PFSK-1 (cell line): ENCODE results near the gene SUGP2.

Experiments
- FOXP2 ChIP-seq: optimal IDR thresholded peaks from 2 replicates; pipeline ENCODE3; 2011; ENCODE audit warnings: borderline replicate concordance, control low read depth, inconsistent platforms; ENCODE audit not compliant: insufficient read depth; ENCODE audit errors: extremely low read length, extremely low read depth
- POLR2AphosphoS5 ChIP-seq: IDR thresholded peaks from 2 replicates; pipeline ENCODE4 v1.6.1; 2012; ENCODE audit warnings: low read depth, mild to moderate bottlenecking, control low read depth, low read length, moderate library complexity
- REST ChIP-seq, 2 experiments: IDR thresholded peaks; 2 replicates each; pipeline versions ENCODE4 v1.6.1 to v1.8.0; 2011 to 2012; ENCODE audit warnings: low read depth in 2 of 2, low read length in 2 of 2, control low read depth in 1 of 2, inconsistent platforms in 1 of 2, mild to moderate bottlenecking in 1 of 2, moderate library complexity in 1 of 2; ENCODE audit not compliant: insufficient read depth in 1 of 2
- SIN3A ChIP-seq: IDR thresholded peaks from 2 replicates; pipeline ENCODE4 v1.6.1; 2012; ENCODE audit warnings: mild to moderate bottlenecking, low read length, moderate library complexity, borderline replicate concordance; ENCODE audit not compliant: insufficient read depth
- TAF1 ChIP-seq: IDR thresholded peaks from 2 replicates; pipeline ENCODE4 v1.6.1; 2012; ENCODE audit warnings: low read length, control low read depth, borderline replicate concordance; ENCODE audit not compliant: insufficient read depth

The SUGP2 gene

GRCh38 chr19:18967358-18968146 lies 65.8 kb downstream of the SUGP2 start:
- TF ChIP-seq TAF1 (no peak), REST (IDR thresholded peaks at IDR 0.05; ENCODE audit: insufficient read depth in 1 of 2, low read depth in 2 of 2, low read length in 2 of 2) (no peak), FOXP2 (no peak), SIN3A (no peak), POLR2AphosphoS5 (no peak)

GRCh38 chr19:18966307-18966706 lies 67.0 kb downstream of the SUGP2 start:
- TF ChIP-seq SIN3A = no peak

- TF ChIP-seq POLR2AphosphoS5 (no peak), FOXP2 (no peak)
Measured at GRCh38 chr19:18964121-18964520, 69.2 kb downstream of the SUGP2 start.

- TF ChIP-seq FOXP2 (no peak), TAF1 (no peak), POLR2AphosphoS5 (no peak), REST (IDR thresholded peaks at IDR 0.05; ENCODE audit: insufficient read depth in 1 of 2, low read depth in 2 of 2, low read length in 2 of 2) (no peak), SIN3A (no peak)
Measured at GRCh38 chr19:18961767-18962620, 71.3 kb downstream of the SUGP2 start.

- no peak for TF ChIP-seq SIN3A
- TF ChIP-seq POLR2AphosphoS5 = no peak
- no peak for TF ChIP-seq TAF1
- no peak for TF ChIP-seq REST (IDR thresholded peaks at IDR 0.05; ENCODE audit: insufficient read depth in 1 of 2, low read depth in 2 of 2, low read length in 2 of 2)
- TF ChIP-seq FOXP2 = no peak
Measured at GRCh38 chr19:18960370-18960769, 72.9 kb downstream of the SUGP2 start.

- no peak for TF ChIP-seq POLR2AphosphoS5
- TF ChIP-seq TAF1 = no peak
Measured at GRCh38 chr19:18955042-18955441, 78.3 kb downstream of the SUGP2 start.

- no peak for TF ChIP-seq FOXP2
- TF ChIP-seq REST (IDR thresholded peaks at IDR 0.05; ENCODE audit: insufficient read depth in 1 of 2, low read depth in 2 of 2, low read length in 2 of 2) = no peak
Measured at GRCh38 chr19:18954094-18954493, 79.2 kb downstream of the SUGP2 start.
